ENCODE measurements around the gene HTRA3. TPM values are rescaled to one million over a fixed set of nuclear protein-coding genes. Genes with fewer than 3 reads are reported as not detected.

Gene HTRA3
- total RNA-seq (2022; extraction: Qiagen RNA extraction; ENCODE audit: low read depth) = 12.6 to 21.9 TPM (median 19.9 TPM) in 5 replicates

DNA sequence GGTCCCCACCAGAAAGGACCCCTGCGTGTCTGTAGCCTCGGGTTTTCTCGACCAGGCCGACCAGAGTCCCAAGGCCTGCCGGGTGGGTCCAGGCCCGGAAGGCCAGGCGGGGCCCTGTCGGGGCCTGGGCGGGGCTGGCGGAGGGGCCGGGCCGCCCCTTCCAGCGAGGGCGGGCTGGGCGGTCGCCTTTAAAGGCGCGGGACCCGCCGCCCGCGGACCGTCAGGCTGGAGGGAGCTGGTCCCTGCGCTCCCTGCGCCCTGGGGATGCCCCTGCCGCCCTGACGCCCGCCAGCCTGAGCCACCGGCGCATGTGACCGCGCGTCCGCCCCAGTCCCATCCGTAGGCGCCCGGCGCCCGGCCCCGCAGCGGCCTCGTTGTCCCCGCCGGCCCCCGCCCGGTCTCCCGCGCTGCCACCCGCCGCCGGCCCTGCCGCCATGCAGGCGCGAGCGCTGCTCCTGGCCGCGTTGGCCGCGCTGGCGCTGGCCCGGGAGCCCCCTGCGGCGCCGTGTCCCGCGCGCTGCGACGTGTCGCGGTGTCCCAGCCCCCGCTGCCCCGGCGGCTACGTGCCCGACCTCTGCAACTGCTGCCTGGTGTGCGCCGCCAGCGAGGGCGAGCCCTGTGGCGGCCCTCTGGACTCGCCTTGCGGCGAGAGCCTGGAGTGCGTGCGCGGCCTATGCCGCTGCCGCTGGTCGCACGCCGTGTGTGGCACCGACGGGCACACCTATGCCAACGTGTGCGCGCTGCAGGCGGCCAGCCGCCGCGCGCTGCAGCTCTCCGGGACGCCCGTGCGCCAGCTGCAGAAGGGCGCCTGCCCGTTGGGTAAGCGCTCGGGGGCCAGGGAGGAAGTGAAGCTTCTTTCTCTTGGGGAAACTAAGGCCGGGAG, at the start of gene HTRA3:
HTRA3 (plus strand) TSS at position 220 of the 883 bp plus-strand sequence; CDS start at position 435, 215 bp downstream.

Other genes starting within 250 kb of the HTRA3 start
- gene ABLIM2, start 110.9 kb upstream of the HTRA3 start, total RNA-seq (2022; extraction: Qiagen RNA extraction; ENCODE audit: low read depth) = 2.7 to 4.6 TPM (median 3.7 TPM) in 5 replicates
- gene SH3TC1, start 70.5 kb upstream of the HTRA3 start, total RNA-seq (2022; extraction: Qiagen RNA extraction; ENCODE audit: low read depth) = 10.7 to 23.0 TPM (median 16.2 TPM) in 5 replicates
- 7.8 to 11.0 TPM (median 9.7 TPM) in 5 replicates for gene ACOX3, start 171.0 kb downstream of the HTRA3 start, total RNA-seq (2022; extraction: Qiagen RNA extraction; ENCODE audit: low read depth)
- 4.9 to 7.2 TPM (median 6.1 TPM) in 5 replicates for gene TRMT44, start 171.0 kb downstream of the HTRA3 start, total RNA-seq (2022; extraction: Qiagen RNA extraction; ENCODE audit: low read depth)